NCI-H2107 (cell line): ENCODE results near the gene MSH3.
"Not testable (repeated sequence)": the region's sequence is repeated elsewhere in the genome, so short reads cannot be mapped to it uniquely, and the experiment has no call there.

Source experiments
- DNase-seq: peaks from one replicate; lab custom pipeline; 2025; lab: John Stamatoyannopoulos, UW

MSH3 gene

GRCh38 chr5:80853413-80853812, 199.0 kb downstream of the MSH3 start:
- no peak for DNase-seq

GRCh38 chr5:80854583-80854982, 200.1 kb downstream of the MSH3 start:
- no peak for DNase-seq

GRCh38 chr5:80860924-80861613, 206.6 kb downstream of the MSH3 start:
- DNase-seq, result no peak

GRCh38 chr5:80863708-80864107, 209.3 kb downstream of the MSH3 start:
- DNase-seq, result no peak

GRCh38 chr5:80864109-80864508, 209.7 kb downstream of the MSH3 start:
- DNase-seq, result no peak

- no peak for DNase-seq
Observed at GRCh38 chr5:80864706-80865435, 210.4 kb downstream of the MSH3 start.

- no peak for DNase-seq
Observed at GRCh38 chr5:80865551-80865950, 211.1 kb downstream of the MSH3 start.

- no peak for DNase-seq
Observed at GRCh38 chr5:80866371-80866770, 211.9 kb downstream of the MSH3 start.

- DNase-seq, result no peak
Observed at GRCh38 chr5:80867233-80867632, 212.8 kb downstream of the MSH3 start.

GRCh38 chr5:80870442-80870841, 216.0 kb downstream of the MSH3 start:
- no peak for DNase-seq

- no peak for DNase-seq
Observed at GRCh38 chr5:80871541-80871961, 217.1 kb downstream of the MSH3 start.

GRCh38 chr5:80874162-80874561, 219.7 kb downstream of the MSH3 start:
- no peak for DNase-seq

- DNase-seq, result no peak
Observed at GRCh38 chr5:80877592-80877991, 223.1 kb downstream of the MSH3 start.

GRCh38 chr5:80881726-80882125, 227.3 kb downstream of the MSH3 start:
- DNase-seq, result no peak

GRCh38 chr5:80883390-80883789, 228.9 kb downstream of the MSH3 start:
- DNase-seq, result not testable (repeated sequence)

GRCh38 chr5:80884086-80884813, 229.8 kb downstream of the MSH3 start:
- no peak for DNase-seq

- no peak for DNase-seq
Observed at GRCh38 chr5:80884929-80885328, 230.5 kb downstream of the MSH3 start.

- DNase-seq, result no peak
Observed at GRCh38 chr5:80885396-80886000, 231.0 kb downstream of the MSH3 start.

- DNase-seq, result no peak
Observed at GRCh38 chr5:80894083-80894482, 239.6 kb downstream of the MSH3 start.

GRCh38 chr5:80895523-80895922, 241.1 kb downstream of the MSH3 start:
- no peak for DNase-seq

GRCh38 chr5:80902624-80903023, 248.2 kb downstream of the MSH3 start:
- DNase-seq, result not testable (repeated sequence)

- no peak for DNase-seq
Observed at GRCh38 chr5:80904533-80905187, 250.2 kb downstream of the MSH3 start.
